HepG2 (cell line): ENCODE data around the gene SPATA33. TPM values are rescaled to one million over a fixed set of nuclear protein-coding genes. Genes with fewer than 3 reads are reported as not detected.
A peak's percentile ranks its signal among the peaks of the same experiment; 100 is the strongest.

ENCODE experiments used
- ARID3A ChIP-seq: IDR thresholded peaks from 2 replicates; pipeline ENCODE4 v1.6.1; 2012; ENCODE audit warnings: low read depth, low read length, improper control_type of control experiment
- CCDC6 ChIP-seq: sonication (generic); formaldehyde crosslinking; IDR thresholded peaks from 2 replicates; pipeline ENCODE4 v1.8.1; 2022; ENCODE audit warnings: mild to moderate bottlenecking, missing genetic modification reagents, moderate library complexity
- CREB1 ChIP-seq, 2 experiments: fragments of 450-650 bp in 1 of 2; IDR thresholded peaks; 2 replicates each; pipeline ENCODE4 v1.6.1; 2016 to 2017; ENCODE audit warnings: control low read depth in 1 of 2, mild to moderate bottlenecking in 1 of 2, missing compliant biosample characterization in 1 of 2, missing genetic modification characterization in 1 of 2
- GFI1 ChIP-seq: sonication (generic); formaldehyde crosslinking; IDR thresholded peaks from 2 replicates; pipeline ENCODE4 v1.5.0; 2020; ENCODE audit warnings: missing genetic modification reagents, mild to moderate bottlenecking, borderline replicate concordance
- HOXA3 ChIP-seq: sonication (generic); formaldehyde crosslinking; IDR thresholded peaks from 2 replicates; pipeline ENCODE4 v1.5.0; 2020; ENCODE audit warnings: missing genetic modification reagents
- KLF11 ChIP-seq: IDR thresholded peaks from 2 replicates; pipeline ENCODE4 v1.6.1; 2016; ENCODE audit warnings: missing compliant biosample characterization
- PAXIP1 ChIP-seq: sonication (generic); formaldehyde crosslinking; conservative IDR thresholded peaks from 2 replicates; pipeline ENCODE4 v1.4.0; 2020; ENCODE audit warnings: mild to moderate bottlenecking, missing genetic modification reagents, moderate library complexity
- PLSCR1 ChIP-seq: sonication (generic); formaldehyde crosslinking; IDR thresholded peaks from 2 replicates; pipeline ENCODE4 v1.5.0; 2020; ENCODE audit warnings: missing genetic modification reagents, mild to moderate bottlenecking, borderline replicate concordance
- REST ChIP-seq, 2 experiments: IDR thresholded peaks; 2 replicates each; pipeline ENCODE4 v1.6.1; 2011 to 2012; ENCODE audit warnings: low read length in 2 of 2, borderline replicate concordance in 1 of 2, low read depth in 1 of 2, mild to moderate bottlenecking in 1 of 2, moderate library complexity in 1 of 2
- SAP130 ChIP-seq: IDR thresholded peaks from 2 replicates; pipeline ENCODE4 v1.6.1; 2016; ENCODE audit warnings: low read depth
- TERF1 ChIP-seq: sonication (generic); formaldehyde crosslinking; IDR thresholded peaks from 2 replicates; pipeline ENCODE4 v1.8.0; 2022; ENCODE audit warnings: mild to moderate bottlenecking, missing genetic modification reagents, moderate library complexity
- ZFP90 ChIP-seq: sonication (generic); formaldehyde crosslinking; IDR thresholded peaks from 2 replicates; pipeline ENCODE4 v1.8.0; 2022; ENCODE audit warnings: missing genetic modification reagents, mild to moderate bottlenecking, inconsistent platforms, borderline replicate concordance
- ZGPAT ChIP-seq: IDR thresholded peaks from 2 replicates; pipeline ENCODE4 v1.6.1; 2016; ENCODE audit warnings: mild to moderate bottlenecking
- ZIK1 ChIP-seq: sonication (generic); formaldehyde crosslinking; IDR thresholded peaks from 2 replicates; pipeline ENCODE4 v1.5.0; 2020; ENCODE audit warnings: mild to moderate bottlenecking, low read depth, missing genetic modification reagents, borderline replicate concordance
- ZNF501 ChIP-seq: sonication (generic); formaldehyde crosslinking; IDR thresholded peaks from 2 replicates; pipeline ENCODE4 v1.5.1; 2020; ENCODE audit warnings: mild to moderate bottlenecking, moderate library complexity, missing genetic modification reagents
- polyA plus RNA-seq, 8 experiments: library from polyadenylated mRNA; depleted of rRNA in 3 of 8; stranded (reverse) in 7 of 8; unstranded in 1 of 8; fragments of >200 nt; fragmentation: Illumina TruSeq in 4 of 8; extraction: Trizol in 4 of 8; gene quantifications; 2 replicates each; pipeline versions ENCODE4 v1.2.1 to v1.2.3, GENCODE V29; 2011 to 2016; ENCODE audit warnings: low read depth in 4 of 8, missing spikeins in 1 of 8, mixed read lengths in 1 of 8; ENCODE audit not compliant: insufficient read depth in 1 of 8
- total RNA-seq, 5 experiments: library from RNA; depleted of rRNA; stranded (reverse); fragments of >200 nt; fragmentation: Illumina TruSeq; extraction: Trizol; gene quantifications; 2 replicates each; pipeline ENCODE4 v1.2.3, GENCODE V29; 2016; ENCODE audit warnings: low read depth in 1 of 5

SPATA33 gene
- total and polyA plus RNA-seq, 2 of the 13 experiments (the other 11 are each of a cell fraction or from before 2014, with no cell fraction given) = 5.7 to 11.0 TPM

GRCh38 chr16:89700100-89700648 lies 42.5 kb downstream of the SPATA33 start (continued):
- TF ChIP-seq TERF1 = no peak
- TF ChIP-seq ZNF501 (CRISPR knock-in tag) = peak; percentile 94; the same call in 1 of the 2 replicates
- peak; percentile 74 for TF ChIP-seq ZGPAT (CRISPR knock-in tag)
- TF ChIP-seq HOXA3 (CRISPR knock-in tag) = peak; percentile 96
- no peak for TF ChIP-seq ZIK1
- TF ChIP-seq REST (IDR thresholded peaks at IDR 0.05; ENCODE audit: borderline replicate concordance in 1 of 2, low read depth in 1 of 2, low read length in 2 of 2) = no peak
- TF ChIP-seq SAP130 = peak; percentile 99
- peak; percentile 78; the same call in 1 of the 2 replicates for TF ChIP-seq ZFP90
- no peak for TF ChIP-seq PLSCR1 (CRISPR knock-in tag)
- peak; percentile 100 for TF ChIP-seq CREB1 (IDR thresholded peaks at IDR 0.05)
- no peak; the same call in 1 of the 2 replicates for TF ChIP-seq CREB1 (CRISPR knock-in tag; IDR thresholded peaks at IDR 0.05)
- TF ChIP-seq PAXIP1 = peak; percentile 79
- peak; percentile 67; the same call in 1 of the 2 replicates for TF ChIP-seq GFI1
- TF ChIP-seq KLF11 = peak; percentile 73
- no peak for TF ChIP-seq CCDC6 (CRISPR knock-in tag)
- TF ChIP-seq ARID3A = peak; percentile 45; the same call in 1 of the 2 replicates
